ENCODE data around the gene AVP. TPM values are rescaled to one million over a fixed set of nuclear protein-coding genes. Genes with fewer than 3 reads are reported as not detected.

The AVP gene
- polyA plus RNA-seq, 2 of the 4 experiments (the other 2 are of a cell fraction), result not detected

DNA sequence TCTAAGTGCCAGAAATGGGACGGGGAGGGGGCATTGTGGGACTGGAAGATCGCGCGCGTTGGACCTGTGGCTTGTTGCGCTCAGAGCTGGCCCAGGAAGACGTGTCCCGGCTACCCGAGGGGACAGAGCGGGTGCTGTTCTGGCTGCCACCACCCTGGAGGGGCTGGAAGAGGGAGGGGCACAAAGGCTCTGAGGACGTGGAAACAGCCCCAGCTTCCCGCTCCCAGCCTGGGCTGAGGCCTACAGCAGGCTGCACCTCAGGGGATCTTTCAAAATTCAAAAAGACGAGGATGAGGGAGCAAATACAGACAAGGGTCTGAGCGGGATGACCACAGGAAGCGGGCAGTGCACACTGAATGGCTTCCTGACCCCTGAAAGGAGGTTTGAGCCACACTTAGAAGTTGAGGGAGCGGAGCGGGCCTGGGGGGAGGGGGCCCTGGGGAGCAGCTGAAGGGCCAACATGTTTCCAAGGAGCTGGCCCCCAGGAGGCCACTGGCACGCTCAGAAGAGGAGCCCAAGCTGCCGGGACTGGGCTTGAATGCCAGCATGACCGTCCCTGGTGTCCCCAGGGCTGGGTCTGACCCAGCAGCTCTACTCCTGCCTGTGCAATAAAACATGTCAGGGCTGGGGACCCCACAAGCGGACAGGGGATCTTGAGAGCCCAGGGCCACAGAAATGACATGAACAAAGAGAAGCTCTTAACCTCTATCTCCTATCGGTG lies 11.8 kb downstream of the AVP start:
- Histone ChIP-seq H3K4me2 (no peak overlapping the region), H3K27ac (no peak overlapping the region), H3K4me3 (no peak overlapping the region), H3K9me3 (no peaks in the 10 kb centered on the region), H3K4me1 (peaks cover 9% of the 10 kb centered on the region)
- FAIRE-seq (no peak), ATAC-seq (no peak), DNase-seq (ENCODE audit: low read depth in 1 of 2, low spot score in 1 of 2) (no peak)
- WGBS (ENCODE audit: missing lambda C conversion rate), result 85% methylated on average over 22 of the region's 22 CpGs
- ChIA-PET CTCF (interaction anchor here (0.6 to 6.4 kb wide), 3 partner anchors 19 to 116 kb away, joined by 3 to 45 read pairs (median 4); no protein-coding TSS in a partner anchor), POLR2A (no interaction called here)
- no peak for TF ChIP-seq JUN (IDR thresholded peaks at IDR 0.05)
- TF ChIP-seq, protein P1, sequence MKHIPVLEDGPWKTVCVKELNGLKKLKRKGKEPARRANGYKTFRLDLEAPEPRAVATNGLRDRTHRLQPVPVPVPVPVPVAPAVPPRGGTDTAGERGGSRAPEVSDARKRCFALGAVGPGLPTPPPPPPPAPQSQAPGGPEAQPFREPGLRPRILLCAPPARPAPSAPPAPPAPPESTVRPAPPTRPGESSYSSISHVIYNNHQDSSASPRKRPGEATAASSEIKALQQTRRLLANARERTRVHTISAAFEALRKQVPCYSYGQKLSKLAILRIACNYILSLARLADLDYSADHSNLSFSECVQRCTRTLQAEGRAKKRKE (CRISPR knock-in tag; IDR thresholded peaks at IDR 0.05; ENCODE audit: low read depth), result no peak
- no peak for TF ChIP-seq ZFP36 (IDR thresholded peaks at IDR 0.05; ENCODE audit: borderline replicate concordance, partially characterized antibody)
- TF ChIP-seq CHD2 (IDR thresholded peaks at IDR 0.05; ENCODE audit: low read length, partially characterized antibody), result no peak
- TF ChIP-seq, protein P2, sequence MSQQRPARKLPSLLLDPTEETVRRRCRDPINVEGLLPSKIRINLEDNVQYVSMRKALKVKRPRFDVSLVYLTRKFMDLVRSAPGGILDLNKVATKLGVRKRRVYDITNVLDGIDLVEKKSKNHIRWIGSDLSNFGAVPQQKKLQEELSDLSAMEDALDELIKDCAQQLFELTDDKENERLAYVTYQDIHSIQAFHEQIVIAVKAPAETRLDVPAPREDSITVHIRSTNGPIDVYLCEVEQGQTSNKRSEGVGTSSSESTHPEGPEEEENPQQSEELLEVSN (IDR thresholded peaks at IDR 0.05; ENCODE audit: borderline replicate concordance, low read depth), result no peak
- TF ChIP-seq TP53 (CRISPR knock-in tag; IDR thresholded peaks at IDR 0.05), result no peak
- no peak for TF ChIP-seq CHD4 (IDR thresholded peaks at IDR 0.05; ENCODE audit: borderline replicate concordance)
- TF ChIP-seq HDAC2 (IDR thresholded peaks at IDR 0.05), result no peak
- TF ChIP-seq HOXA7 (CRISPR knock-in tag; IDR thresholded peaks at IDR 0.05), result no peak
- TF ChIP-seq, protein P3, sequence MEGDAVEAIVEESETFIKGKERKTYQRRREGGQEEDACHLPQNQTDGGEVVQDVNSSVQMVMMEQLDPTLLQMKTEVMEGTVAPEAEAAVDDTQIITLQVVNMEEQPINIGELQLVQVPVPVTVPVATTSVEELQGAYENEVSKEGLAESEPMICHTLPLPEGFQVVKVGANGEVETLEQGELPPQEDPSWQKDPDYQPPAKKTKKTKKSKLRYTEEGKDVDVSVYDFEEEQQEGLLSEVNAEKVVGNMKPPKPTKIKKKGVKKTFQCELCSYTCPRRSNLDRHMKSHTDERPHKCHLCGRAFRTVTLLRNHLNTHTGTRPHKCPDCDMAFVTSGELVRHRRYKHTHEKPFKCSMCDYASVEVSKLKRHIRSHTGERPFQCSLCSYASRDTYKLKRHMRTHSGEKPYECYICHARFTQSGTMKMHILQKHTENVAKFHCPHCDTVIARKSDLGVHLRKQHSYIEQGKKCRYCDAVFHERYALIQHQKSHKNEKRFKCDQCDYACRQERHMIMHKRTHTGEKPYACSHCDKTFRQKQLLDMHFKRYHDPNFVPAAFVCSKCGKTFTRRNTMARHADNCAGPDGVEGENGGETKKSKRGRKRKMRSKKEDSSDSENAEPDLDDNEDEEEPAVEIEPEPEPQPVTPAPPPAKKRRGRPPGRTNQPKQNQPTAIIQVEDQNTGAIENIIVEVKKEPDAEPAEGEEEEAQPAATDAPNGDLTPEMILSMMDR (IDR thresholded peaks at IDR 0.05), result no peak
- no peak for TF ChIP-seq FOSL2 (IDR thresholded peaks at IDR 0.05)
- no peak for TF ChIP-seq FOSL2 (CRISPR knock-in tag; IDR thresholded peaks at IDR 0.05)
- no peak for TF ChIP-seq CEBPB (IDR thresholded peaks at IDR 0.05)
- TF ChIP-seq SREBF2 (IDR thresholded peaks at IDR 0.05), result no peak
- no peak for TF ChIP-seq FOSB (CRISPR knock-in tag; IDR thresholded peaks at IDR 0.05)
- TF ChIP-seq, protein P4, sequence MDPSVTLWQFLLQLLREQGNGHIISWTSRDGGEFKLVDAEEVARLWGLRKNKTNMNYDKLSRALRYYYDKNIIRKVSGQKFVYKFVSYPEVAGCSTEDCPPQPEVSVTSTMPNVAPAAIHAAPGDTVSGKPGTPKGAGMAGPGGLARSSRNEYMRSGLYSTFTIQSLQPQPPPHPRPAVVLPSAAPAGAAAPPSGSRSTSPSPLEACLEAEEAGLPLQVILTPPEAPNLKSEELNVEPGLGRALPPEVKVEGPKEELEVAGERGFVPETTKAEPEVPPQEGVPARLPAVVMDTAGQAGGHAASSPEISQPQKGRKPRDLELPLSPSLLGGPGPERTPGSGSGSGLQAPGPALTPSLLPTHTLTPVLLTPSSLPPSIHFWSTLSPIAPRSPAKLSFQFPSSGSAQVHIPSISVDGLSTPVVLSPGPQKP (IDR thresholded peaks at IDR 0.05; ENCODE audit: low read depth, low read length), result no peak
- TF ChIP-seq, protein P5, sequence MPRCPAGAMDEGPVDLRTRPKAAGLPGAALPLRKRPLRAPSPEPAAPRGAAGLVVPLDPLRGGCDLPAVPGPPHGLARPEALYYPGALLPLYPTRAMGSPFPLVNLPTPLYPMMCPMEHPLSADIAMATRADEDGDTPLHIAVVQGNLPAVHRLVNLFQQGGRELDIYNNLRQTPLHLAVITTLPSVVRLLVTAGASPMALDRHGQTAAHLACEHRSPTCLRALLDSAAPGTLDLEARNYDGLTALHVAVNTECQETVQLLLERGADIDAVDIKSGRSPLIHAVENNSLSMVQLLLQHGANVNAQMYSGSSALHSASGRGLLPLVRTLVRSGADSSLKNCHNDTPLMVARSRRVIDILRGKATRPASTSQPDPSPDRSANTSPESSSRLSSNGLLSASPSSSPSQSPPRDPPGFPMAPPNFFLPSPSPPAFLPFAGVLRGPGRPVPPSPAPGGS (IDR thresholded peaks at IDR 0.05), result no peak

DNA sequence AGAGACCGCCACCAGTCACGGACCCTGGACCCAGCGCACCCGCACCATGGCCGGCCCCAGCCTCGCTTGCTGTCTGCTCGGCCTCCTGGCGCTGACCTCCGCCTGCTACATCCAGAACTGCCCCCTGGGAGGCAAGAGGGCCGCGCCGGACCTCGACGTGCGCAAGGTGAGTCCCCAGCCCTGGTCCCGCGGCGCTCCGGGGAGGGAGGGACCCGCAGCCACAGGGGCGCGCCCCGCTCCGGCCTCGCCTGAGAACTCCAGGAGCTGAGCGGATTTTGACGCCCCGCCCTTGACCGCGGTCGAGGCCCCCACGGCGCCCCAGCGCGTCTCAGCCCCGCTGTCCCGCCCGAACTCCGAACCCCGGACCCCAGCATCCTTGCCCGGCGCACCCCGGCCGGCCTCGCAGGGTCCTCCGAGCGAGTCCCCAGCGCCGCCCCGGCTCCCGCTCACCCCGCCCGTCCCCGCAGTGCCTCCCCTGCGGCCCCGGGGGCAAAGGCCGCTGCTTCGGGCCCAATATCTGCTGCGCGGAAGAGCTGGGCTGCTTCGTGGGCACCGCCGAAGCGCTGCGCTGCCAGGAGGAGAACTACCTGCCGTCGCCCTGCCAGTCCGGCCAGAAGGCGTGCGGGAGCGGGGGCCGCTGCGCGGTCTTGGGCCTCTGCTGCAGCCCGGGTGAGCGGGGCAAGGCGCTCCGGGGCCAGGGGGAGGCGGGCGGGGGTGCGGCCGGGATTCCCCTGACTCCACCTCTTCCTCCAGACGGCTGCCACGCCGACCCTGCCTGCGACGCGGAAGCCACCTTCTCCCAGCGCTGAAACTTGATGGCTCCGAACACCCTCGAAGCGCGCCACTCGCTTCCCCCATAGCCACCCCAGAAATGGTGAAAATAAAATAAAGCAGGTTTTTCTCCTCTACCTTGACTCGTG lies 12.7 kb downstream of the AVP start, which contains the start of gene OXT:
Gene OXT, plus strand, starts transcription at position 11 of the 920 bp plus-strand sequence. Its CDS starts 36 bp downstream, at position 47.
- FAIRE-seq, result no peak
- 90% methylated on average over 85 of the region's 95 CpGs for WGBS (ENCODE audit: missing lambda C conversion rate)
- ChIA-PET CTCF (interaction anchor here (0.6 to 6.4 kb wide), 2 partner anchors 18 to 19 kb away, joined by 4 to 45 read pairs; no protein-coding TSS in a partner anchor), POLR2A (no interaction called here)
- Histone ChIP-seq H3K27ac (no peak within 1 kb of the TSS), H3K9me3 (no peaks in the 10 kb centered on the region), H3K4me1 (peaks cover 14% of the 10 kb centered on the region), H3K4me3 (no peak within 1 kb of the TSS), H3K4me2 (no peak within 1 kb of the TSS)
- no peak for DNase-seq (ENCODE audit: low read depth in 1 of 2, low spot score in 1 of 2)
- ATAC-seq, result no peak
- TF ChIP-seq HOXA7 (CRISPR knock-in tag; IDR thresholded peaks at IDR 0.05) (no peak), TFCP2L1 (CRISPR knock-in tag; IDR thresholded peaks at IDR 0.05) (no peak), RARB (CRISPR knock-in tag; IDR thresholded peaks at IDR 0.05) (no peak), ZSCAN20 (CRISPR knock-in tag; IDR thresholded peaks at IDR 0.05) (no peak), MYC (IDR thresholded peaks at IDR 0.05; ENCODE audit: borderline replicate concordance, low read length) (no peak), ZC3H11A (IDR thresholded peaks at IDR 0.05) (no peak), EHMT2 (IDR thresholded peaks at IDR 0.05; ENCODE audit: low read depth) (no peak), BHLHE40 (IDR thresholded peaks at IDR 0.05; ENCODE audit: low read depth, low read length) (no peak), HEYL (CRISPR knock-in tag; IDR thresholded peaks at IDR 0.05) (no peak), JUNB (IDR thresholded peaks at IDR 0.05) (no peak), CHD4 (IDR thresholded peaks at IDR 0.05; ENCODE audit: borderline replicate concordance) (no peak), GATA3 (IDR thresholded peaks at IDR 0.05; ENCODE audit: borderline replicate concordance) (no peak), ESRRA (IDR thresholded peaks at IDR 0.05; ENCODE audit: borderline replicate concordance, low read length) (no peak), MAFK (IDR thresholded peaks at IDR 0.05; ENCODE audit: partially characterized antibody) (no peak), RNF2 (IDR thresholded peaks at IDR 0.05; ENCODE audit: borderline replicate concordance, low read depth) (no peak)
- TF ChIP-seq, protein P2 (IDR thresholded peaks at IDR 0.05; ENCODE audit: borderline replicate concordance, low read depth), result no peak

All from A549 (cell line).